BE2C (cell line): ENCODE data around the gene ZNF469.

ENCODE experiments used
- DNase-seq: peaks from one replicate; pipeline ENCODE4 v3.0.0-alpha.2; 2020
- H3K27me3 ChIP-seq: fragments of 250-450 bp; sonication (Bioruptor Pico); 2 replicates; pipeline ENCODE4 v1.5.1; 2020; ENCODE audit warnings: mild to moderate bottlenecking
- H3K36me3 ChIP-seq: fragments of 250-450 bp; sonication (Bioruptor Pico); 2 replicates; pipeline ENCODE4 v1.5.1; 2020; ENCODE audit warnings: mild to moderate bottlenecking
- H3K4me1 ChIP-seq: fragments of 250-450 bp; sonication (Bioruptor Pico); 2 replicates; pipeline ENCODE4 v1.5.1; 2020
- H3K4me3 ChIP-seq: 2 replicates; pipeline ENCODE4 v1.5.1; 2011; ENCODE audit warnings: low read depth, low read length
- H3K9me3 ChIP-seq: fragments of 250-450 bp; sonication (Bioruptor Pico); 2 replicates; pipeline ENCODE4 v1.5.1; 2020
- CTCF ChIP-seq: IDR thresholded peaks from 2 replicates; pipeline ENCODE4 v1.5.1; 2012; ENCODE audit warnings: mild to moderate bottlenecking, low read depth, low read length

The ZNF469 gene

GRCh38 chr16:88374736-88375135 is 8.0 kb upstream of the ZNF469 start:
- Histone ChIP-seq H3K9me3 (no peaks in the 10 kb centered on the region), H3K4me3 (no peak overlapping the region), H3K4me1 (no peaks in the 10 kb centered on the region), H3K36me3 (no peaks in the 10 kb centered on the region), H3K27me3 (no peaks in the 10 kb centered on the region)
- no peak for TF ChIP-seq CTCF
- DNase-seq = no peak

DNA sequence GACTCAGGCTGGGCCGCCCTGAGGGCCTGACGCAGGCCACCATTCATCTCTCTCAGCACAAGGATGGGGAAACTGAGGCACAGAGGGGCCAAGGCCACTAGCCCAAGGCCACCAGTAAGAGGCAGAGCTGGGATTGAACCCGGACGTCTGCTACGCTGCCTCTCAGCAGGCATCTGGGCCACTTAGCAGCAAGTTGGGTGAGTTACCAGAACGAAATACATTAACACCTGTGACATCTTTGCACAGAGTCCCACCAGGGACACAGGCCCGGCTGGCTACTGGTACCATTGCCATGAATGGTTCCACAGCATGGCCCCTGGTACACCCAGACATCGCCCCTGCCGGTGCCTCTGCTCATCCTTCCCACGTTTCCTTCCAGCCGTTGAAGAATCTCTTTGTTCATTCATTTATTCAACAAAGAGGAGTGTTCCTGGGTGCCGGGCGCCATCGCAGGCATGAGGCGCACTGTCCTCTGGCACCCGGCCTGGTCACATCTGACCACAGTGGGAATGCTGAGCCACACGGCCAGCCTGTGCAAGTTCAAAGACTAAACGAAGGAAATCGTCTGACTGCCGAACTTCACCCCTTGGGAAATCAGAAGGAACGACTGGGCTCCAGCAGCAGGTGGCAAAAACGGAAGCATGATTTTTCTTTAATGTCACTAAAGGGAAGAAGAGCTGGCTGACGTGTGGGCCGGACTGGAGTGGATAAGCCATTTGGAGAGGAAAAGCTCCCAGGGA is 7.4 kb upstream of the ZNF469 start:
- peak; percentile 3 for DNase-seq
- no peak for TF ChIP-seq CTCF
- H3K4me3 ChIP-seq = no peak overlapping the region
- H3K27me3 ChIP-seq = no peaks in the 10 kb centered on the region
- H3K9me3 ChIP-seq = no peaks in the 10 kb centered on the region
- no peaks in the 10 kb centered on the region for H3K36me3 ChIP-seq
- no peaks in the 10 kb centered on the region for H3K4me1 ChIP-seq

DNA sequence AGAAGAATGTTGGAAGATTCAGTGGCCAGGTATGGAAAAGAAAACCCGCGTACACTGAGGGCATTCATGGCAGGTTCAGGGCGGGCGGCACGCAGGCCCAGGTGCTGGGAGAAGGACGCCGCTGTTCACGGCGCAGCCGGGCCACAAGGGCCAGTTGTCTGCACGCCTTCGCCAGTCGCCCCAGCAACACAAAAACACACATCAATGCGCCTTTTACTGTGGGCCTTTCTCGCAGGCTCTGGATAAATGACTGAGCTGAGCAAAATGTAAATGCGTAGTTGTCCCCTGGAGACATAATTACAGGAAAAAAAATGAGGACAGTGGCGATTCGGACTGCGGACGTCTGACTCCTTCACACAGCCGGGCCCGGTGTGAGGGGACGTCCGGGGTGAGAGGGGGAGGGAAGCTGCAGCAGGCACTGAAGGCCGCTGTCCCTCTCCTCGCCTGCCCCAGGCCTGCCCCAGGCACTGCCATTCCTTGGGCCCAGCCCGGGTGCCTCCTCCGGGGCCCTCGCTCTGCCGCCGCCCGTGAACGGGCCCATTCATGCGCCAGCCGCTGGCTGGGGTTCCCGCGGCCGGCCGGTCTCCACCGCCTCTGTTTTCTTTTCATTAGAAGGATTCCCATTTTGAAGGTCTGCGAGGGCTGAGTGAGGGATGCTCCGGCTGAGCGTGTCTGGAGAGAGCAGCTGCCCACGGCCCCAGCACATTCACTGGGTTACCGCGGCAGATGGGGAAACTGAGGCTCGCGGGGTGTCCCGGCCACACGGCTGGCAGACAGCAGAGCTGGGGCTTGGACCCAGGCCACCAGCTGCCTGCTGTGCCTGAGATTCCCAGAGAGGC is 6.5 kb upstream of the ZNF469 start:
- no peak for TF ChIP-seq CTCF
- H3K9me3 ChIP-seq = no peaks in the 10 kb centered on the region
- H3K4me3 ChIP-seq = no peak overlapping the region
- no peaks in the 10 kb centered on the region for H3K4me1 ChIP-seq
- DNase-seq = peak; percentile 13
- H3K27me3 ChIP-seq = no peaks in the 10 kb centered on the region
- no peaks in the 10 kb centered on the region for H3K36me3 ChIP-seq

- Histone ChIP-seq H3K4me3 (no peak overlapping the region), H3K36me3 (no peaks in the 10 kb centered on the region), H3K4me1 (no peaks in the 10 kb centered on the region), H3K27me3 (peaks cover 3% of the 10 kb centered on the region), H3K9me3 (no peaks in the 10 kb centered on the region)
- TF ChIP-seq CTCF = no peak
- DNase-seq = peak; percentile 12
Observed at GRCh38 chr16:88376835-88377726, 5.7 kb upstream of the ZNF469 start.

DNA sequence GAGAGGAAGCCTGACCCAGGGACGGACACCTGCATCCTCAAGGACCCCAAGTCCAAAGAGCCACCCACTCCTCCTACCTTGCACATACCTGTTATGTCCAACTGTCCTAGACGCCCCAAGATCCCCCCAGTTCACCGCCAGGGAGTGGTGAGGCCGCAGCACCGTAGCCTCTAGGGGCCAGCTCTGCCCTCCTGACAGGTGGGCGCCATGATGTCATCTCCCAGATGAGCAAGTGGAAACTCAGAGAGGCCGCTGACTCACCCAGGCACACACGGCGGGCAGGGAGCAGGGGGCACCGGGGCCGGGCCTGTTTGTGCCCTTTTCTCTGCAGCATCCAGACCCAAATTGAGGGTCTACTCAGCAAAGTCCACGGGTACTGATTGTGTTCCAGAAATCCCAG is 4.8 kb upstream of the ZNF469 start:
- TF ChIP-seq CTCF = no peak
- no peak overlapping the region for H3K4me3 ChIP-seq

More for the DNA sequence above, 4.8 kb upstream of the ZNF469 start:
- Histone ChIP-seq H3K27me3 (peaks cover 12% of the 10 kb centered on the region), H3K36me3 (no peaks in the 10 kb centered on the region), H3K9me3 (no peaks in the 10 kb centered on the region), H3K4me1 (no peaks in the 10 kb centered on the region)
- DNase-seq = peak; percentile 3
